NCI-H2081 (cell line): Measurements from ENCODE around the gene BHLHE23.

ENCODE experiments used
- DNase-seq, 2 experiments: peaks; one replicate each; lab custom pipeline; 2025; lab: John Stamatoyannopoulos, UW

BHLHE23 gene

DNA sequence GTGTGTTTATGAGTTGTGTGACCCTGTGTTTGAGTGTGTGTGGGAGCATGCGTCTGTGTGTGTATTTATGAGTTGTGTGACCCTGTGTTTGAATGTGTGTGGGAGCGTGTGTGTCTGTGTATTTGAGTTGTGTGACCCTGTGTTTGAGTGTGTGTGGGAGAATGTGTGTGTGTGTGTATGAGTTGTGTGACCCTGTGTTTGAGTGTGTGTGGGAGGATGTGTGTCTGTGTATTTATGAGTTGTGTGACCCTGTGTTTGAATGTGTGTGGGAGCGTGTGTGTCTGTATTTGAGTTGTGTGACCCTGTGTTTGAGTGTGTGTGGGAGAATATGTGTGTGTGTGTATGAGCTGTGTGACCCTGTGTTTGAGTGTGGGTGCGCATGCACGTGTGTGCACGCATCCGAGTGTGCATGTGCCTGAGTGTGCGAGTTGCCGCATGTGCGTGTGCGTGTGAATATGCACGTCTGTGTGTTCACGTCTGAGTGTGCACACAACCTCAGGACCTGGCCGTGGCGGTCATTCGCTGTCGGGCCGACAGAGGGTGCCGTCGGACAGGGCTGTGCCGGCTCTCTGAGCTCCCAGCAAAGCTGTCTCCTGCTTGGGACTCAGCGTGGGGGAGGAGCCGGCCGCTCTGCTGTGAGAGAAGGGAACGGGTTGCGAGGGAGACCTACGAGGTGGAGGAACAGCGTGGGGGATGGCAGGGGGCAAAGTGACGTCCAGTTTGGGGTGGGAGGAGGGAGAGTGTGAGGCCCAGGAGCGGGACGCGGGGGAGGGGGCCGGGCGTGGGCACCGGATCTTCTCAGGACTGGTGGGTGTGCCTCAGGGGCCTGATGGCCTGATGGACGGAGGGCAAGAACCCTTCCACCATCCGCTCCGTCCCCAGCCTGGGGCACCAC, 34.6 kb downstream of the BHLHE23 start:
- DNase-seq, result peak; percentile 76 to 81

DNA sequence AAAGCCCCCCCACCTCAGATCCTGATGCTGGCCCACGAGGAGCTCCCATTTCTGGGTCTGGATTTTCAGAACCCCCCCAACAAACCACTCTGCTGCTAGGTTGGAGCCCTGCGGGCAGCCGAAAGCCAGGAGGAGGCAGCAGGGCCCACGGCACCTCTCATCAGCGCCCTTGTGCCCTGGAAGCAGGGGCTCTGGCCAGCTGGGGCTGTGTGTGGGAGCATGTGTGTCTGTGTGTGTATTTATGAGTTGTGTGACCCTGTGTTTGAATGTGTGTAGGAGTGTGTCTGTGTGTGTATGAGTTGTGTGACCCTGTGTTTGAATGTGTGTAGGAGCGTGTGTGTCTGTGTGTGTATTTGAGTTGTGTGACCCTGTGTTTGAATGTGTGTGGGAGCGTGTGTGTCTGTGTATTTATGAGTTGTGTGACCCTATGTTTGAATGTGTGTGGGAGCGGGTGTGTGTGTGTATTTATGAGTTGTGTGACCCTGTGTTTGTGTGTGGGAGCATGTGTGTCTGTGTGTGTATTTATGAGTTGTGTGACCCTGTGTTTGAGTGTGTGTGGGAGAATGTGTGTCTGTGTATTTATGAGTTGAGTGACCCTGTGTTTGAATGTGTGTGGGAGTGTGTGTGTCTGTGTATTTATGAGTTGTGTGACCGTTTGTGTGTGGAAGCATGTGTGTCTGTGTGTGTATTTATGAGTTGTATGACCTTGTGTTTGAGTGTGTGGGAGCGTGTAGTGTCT, 35.4 kb downstream of the BHLHE23 start:
- DNase-seq, result no peak

DNA sequence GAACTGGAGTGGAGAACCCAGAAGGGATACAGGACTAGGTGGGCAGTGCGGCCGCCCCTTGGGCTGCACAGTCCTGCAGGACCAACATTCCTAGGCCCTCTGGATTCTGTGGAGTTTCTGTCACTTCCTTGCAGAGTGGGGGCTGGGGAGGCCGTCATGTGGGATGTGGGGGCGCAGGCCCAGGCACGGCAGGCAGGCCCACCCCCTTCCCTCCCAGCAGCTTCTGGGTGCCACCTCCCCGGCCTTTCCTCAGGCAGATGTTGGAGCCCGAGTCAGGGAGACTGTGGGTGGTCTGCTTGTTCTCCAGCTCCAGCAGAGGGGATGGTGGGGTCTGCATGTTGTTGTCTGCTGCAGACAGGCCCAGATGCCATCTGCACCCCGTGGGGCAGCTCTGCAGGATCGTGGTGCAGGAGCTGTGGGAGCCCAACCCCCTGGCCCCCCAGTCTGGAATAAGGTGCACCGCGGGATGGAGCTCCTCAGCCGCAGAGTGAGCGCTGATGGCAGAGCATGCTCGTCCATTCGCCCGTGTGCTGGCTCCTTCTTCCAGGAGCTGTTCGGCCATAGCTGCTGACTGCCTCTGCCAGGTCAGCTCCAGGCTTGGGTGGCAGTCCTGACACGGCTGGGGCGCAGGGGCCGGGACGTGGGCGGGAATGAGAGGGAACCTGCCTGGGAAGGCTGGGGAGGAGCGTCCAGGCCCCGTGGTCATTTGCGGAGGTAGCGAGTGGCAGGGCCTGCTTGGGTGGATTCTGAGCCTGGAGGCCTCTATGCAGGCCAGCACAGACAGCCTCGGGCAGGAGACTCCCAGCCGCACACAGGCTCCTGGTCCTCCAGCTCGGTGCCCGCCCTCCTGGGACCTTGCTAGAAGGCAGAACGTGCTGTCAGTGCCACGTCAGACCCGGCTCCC, 36.2 kb downstream of the BHLHE23 start:
- DNase-seq, result no peak

DNA sequence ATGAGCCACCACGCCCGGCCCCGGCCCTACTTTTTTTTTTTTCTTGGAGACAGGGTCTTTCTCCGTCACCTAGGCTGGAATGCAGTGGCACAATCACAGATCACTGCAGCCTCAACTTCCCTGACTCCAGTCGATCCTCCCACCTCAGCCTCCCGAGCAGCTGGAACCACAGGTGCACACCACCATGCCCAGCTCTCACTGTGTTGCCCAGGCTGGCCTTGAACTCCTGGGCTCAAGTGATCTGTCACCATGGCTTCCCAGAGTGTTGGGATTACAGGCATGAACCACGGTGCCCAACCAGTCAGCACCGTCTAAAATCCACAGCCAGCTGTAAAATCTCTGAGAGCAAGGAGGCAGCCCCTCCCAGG, 36.8 kb downstream of the BHLHE23 start:
- no peak for DNase-seq

DNA sequence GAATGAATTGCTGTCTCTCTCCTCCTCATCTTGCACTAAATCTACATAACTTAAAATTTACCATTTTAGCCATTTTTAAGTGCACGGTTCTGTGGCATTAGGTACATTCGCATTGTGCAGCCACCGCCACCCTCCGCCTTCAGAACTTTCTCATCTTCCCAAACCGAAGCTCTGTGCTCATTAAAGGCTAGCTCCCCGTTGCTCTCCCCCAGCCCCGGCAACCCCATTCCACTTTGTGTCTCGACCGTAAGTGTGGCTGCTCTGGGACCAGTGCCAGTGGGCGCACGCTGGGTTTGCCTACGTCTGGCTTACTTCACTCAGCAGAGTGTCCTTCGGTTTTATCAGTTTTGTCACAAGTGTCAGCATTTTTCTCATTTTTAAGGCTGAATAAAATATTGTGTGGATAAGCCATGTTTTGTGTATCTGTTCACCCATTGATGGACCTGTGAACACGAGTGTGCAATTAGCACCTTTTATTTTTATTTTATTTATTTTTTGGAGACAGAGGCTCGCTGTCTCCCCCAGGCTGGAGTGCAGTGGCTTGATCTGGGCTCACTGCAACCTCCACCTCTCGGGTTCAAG, 37.5 kb downstream of the BHLHE23 start:
- peak in 1 of 2 experiments; percentile 11 for DNase-seq

DNA sequence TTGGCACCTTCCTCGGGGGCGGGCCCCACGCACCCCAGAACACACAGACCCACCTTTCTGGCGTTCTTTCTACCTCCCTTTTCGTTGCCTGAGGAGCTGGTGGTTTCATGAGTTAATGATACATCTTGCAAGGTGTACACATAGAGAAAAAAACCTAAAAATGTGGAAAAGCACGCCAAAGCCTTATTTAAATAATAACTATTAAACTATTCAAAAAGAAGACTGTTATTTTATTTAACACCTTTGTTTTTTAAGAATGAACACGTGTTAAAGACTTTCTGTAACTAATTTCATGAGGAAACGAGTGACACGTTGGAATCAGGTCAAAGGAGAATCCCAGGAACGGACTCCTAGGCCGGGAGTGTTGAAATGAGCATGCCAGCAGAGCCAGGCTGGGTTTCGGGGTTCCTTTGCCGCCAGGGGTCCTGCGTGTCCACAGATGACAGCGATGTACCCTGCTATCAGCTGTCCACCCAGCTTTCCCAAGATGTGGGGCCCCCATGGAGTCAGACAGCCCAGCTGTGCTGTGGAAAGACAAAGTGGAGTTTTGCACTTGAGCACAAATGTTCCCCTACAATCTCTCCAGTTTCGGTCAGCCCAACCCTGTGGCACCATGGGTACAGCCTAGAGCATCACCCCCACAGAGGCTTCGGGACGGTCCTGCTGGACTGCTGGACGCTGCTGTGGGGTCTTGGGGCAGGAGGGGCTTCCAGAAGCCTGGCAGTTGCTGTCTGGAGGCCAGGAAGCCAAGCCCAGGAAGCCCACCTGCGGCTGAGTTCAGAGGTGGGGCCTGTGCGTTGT, 38.2 kb downstream of the BHLHE23 start:
- no peak for DNase-seq

DNA sequence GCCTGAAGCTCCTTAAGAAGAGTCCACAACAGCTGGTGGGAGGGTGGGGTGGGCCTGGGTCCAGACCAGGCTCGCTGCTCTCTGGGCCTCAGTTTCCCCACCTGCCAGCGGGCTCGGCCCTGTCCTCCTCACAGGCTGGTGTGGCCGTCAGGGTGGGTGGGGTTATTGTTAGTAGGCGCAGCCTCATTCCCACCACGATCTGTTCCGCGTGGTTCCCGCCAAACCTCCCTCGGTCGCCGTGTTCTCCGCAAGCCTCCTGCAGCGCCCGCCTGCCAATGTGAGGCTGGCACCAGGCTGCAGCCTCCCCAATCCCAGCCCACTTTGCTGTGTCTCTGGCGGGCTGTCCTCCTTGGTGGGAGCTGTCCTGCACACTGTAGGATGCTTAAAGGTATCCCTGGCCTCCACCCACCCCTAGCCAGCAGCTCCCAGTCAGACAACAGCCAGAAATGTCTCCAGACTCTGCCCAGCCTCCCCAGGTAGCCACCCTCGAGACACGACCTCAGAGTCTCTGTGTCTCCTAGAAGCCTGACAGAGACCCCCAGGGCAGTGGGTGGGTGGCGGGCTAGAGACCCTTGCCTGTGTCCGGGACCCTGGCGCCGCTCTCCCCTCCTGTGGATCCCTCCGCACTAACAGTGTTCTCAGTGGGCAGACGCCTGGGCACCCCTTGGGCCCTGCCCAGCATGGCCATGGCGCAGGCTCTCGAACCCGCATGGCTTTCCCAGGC, 39.0 kb downstream of the BHLHE23 start:
- no peak for DNase-seq

DNA sequence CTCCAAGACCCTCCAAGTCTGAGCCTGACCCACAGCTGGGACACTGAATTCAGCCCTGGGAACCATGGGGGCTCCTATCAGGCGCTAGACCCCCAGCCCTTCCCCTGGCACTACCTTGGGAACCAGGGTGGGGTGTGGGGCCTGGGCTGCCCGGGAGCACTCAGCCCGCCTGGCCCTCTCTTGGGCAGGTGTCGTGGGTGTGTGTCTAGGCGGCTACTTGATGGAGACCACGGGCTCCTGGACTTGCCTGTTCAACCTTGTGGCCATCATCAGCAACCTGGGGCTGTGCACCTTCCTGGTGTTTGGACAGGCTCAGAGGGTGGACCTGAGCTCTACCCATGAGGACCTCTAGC, 39.6 kb downstream of the BHLHE23 start:
- no peak for DNase-seq

DNA sequence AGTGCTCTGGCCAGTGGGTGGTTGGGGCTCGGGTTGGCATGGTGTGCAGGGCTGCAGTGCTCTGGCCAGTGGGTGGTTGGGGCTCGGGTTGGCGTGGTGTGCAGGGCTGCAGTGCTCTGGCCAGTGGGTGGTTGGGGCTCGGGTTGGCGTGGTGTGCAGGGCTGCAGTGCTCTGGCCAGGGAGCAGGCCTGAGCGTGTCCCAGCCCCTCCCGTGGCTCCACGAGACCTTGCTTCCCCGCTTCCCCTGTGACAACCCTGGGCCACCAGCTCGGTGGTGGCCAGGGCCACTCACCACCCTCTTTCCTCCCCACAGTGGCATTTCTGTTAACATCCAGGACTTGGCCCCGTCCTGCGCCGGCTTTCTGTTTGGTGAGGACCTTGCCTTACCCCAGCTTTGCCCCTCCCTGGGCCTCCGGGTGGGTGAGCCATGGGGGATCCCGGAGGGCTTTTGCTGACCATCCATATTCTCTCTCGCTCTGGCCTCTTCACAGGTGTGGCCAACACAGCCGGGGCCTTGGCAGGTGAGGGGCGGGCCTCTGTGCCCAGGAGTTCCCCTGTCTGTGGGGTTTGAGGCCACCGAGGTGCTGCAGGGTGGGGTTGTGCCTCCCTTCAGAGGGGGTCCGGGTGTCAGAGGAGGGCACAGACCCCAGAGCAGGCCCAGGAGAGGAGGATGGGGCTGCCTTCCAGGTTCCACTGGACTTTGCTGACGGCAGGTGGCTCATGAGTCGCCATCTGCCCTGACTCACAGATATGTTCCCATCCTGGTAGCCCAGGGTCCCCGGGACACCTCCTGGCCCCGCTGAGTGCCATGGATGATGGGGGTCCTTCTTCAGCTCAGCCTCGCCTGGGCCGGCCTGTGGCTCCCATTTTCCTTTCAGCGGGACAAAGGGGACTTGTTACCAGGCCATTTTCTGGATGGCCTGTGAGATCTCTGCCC, 40.3 kb downstream of the BHLHE23 start:
- DNase-seq, result no peak

DNA sequence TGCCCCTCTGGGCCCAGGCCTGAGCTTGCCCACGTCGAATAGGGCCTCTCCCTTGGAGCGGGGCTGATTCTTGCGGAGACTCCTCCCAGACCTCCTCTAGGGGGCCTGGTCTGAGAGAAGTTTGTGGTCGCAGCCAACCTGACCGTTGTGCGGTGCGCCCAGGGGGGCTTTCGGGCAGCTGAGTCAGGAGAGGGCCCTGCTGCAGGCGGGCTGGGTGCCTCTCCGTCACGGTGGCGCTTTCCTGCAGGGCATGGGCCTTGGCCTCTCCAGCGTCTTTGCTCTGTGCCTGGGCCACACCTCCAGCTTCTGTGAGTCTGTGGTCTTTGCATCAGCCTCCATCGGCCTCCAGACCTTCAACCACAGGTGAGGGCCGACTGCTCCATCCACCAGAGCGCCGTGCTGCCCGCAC, 41.4 kb downstream of the BHLHE23 start:
- no peak for DNase-seq

DNA sequence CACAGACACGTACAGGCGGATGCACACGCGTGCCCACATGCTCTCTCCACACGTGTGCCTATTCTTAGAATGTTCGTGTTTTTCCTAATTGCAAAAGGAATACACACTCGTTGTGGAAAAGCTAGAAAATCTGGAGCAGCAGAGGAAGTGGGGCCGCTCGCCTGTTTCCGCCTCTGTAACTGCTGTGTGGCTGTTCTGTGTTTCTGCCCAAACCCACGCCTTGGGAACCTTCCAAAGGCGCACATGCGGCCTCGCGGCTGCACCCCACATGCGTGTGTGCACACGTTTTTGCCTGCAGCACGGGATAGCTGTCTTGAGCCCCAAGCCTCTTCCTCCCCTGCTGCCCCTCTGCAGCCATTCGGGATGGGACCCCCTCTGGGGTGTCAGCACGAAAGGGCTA, 42.1 kb downstream of the BHLHE23 start:
- no peak for DNase-seq

DNA sequence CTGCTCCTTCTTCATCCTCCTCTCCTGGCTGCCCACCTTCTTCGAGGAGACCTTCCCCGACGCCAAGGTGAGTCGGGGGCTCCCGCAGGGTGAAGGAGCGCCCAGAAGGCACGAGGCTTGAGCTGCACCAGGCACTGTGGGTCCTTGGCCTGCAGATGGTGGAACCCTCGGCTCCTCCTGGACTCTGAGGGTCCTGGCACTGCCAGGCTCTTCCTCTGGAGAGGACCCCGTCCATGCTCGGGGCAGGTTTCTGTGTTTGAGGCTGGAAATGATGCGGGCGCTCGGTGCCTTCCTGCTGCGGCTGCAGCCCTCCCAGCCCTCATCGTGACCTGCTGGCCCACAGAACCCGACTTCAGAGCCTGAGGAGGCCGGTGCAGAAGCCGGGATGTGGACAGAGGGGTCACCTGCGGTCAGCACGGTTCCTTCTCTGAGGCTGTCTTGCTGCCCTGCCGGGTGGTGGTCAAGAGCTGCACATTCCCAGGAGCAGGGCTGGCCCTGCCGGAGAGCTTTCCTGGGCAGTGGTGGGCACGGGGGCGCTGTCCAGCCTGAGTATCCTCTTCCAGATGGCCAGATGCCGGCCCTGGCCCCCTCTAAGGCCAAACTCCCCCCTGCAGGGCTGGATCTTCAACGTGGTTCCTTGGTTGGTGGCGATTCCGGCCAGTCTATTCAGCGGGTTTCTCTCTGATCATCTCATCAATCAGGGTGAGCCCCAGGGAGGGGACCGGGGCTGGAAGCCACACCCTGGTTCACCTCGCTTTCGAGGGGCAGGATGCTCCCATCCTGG, 43.0 kb downstream of the BHLHE23 start:
- DNase-seq, result no peak

DNA sequence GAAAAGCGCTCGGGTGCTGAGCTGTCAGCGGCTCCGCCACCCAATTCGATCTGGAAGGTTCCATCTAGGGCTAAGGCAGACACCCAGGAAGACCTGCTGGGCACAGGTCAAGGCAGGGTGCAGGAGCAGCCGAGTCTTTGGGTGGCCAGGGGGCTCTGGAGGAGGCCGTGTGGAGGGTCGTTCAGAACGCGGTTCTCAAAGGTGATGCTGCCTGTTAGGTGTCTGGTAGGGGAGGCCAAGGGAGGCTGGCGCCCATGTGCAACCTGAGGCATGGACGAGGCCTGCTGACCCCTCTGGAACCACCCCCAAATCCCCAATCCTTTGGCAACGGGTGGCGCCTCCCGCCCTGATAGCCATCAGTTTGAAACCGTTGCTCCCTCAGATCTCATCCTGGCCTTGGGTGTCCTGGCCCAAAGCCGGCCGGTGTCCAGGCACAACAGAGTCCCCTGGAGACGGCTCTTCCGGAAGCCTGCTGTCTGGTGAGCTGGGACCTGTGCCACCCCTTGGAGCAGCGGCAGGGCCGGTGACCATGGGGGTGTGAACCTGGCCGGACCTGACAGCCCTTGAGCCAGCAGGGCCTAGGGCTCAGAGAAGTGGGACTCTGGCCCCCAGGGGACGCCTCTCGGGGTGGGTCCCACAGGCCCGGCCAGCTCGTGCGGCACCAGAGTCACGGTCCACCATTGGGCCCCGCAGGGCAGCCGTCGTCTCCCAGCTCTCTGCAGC, 43.7 kb downstream of the BHLHE23 start:
- no peak for DNase-seq

DNA sequence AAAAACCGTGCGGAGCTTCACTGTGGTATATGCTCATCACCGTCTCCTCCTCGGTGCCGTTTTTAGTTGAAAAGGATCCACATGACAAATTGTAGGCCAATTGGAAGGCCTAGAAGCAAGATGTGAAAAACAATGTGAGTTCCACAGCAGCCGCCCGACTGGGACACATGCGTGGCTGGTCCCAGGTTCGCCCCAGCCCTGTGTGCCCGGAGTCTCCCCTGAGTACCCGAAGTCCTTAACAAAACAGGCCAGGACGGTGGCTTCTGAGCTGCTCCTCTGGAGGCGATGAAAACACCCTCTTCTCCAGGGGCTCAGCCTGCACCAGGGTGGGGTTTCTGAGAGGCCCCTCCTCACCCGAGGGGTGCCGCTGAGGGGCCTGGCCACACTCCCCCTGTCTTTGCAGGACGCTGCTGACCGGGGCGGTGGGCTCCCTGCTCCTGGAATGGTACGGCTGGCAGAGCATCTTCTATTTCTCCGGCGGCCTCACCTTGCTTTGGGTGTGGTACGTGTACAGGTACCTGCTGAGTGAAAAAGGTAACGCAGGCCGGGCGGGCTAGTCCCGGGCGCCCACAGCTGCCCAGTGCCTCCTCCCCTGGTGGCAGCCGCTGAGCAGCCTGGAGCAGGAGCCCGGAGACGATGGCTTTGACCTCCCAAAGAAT, 44.4 kb downstream of the BHLHE23 start:
- no peak for DNase-seq

DNA sequence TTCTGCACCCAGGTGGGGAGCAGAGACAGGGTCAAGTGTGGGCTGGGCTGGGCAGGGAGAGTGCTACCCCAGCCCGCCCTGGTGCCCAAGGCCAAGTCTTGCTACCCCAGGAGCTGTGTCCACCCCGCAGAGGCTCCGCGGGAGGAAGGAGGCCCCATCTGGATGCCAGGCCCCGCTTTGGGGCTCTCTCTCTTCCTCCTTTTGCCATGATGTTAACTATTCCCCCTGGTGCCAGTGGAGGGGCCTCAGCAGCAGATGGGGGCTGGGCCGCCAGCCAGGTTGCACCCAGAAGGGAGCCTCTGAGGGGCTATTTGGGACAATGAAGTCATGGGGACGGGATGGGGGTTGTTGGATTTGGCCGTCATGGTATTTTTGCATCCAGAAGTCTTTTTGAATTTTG, 45.0 kb downstream of the BHLHE23 start:
- DNase-seq, result no peak

DNA sequence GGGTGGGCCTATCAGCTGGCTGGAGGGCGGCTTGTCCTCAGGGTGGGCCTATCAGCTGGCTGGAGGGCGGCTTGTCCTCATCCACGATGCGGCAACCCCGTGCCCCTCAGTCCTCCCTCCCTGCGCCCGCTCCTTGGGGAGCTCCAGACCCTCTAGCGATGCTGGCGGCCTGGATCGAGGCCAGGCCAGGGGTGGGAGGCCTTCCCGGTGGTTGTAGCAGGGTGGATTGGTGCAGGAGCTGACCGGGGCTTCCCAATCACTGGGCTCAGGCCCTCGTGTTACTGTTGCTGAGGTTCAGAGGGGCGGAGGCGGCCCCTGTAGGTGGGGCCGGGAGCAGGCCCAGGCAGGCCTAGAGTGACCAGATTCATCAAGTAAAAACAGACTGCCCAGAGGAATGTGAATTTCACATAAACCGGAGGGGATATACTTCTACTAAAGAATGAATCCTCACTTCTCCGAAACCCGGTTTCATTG, 45.4 kb downstream of the BHLHE23 start:
- no peak for DNase-seq
